ENCODE results near the gene FXYD1.

DNA sequence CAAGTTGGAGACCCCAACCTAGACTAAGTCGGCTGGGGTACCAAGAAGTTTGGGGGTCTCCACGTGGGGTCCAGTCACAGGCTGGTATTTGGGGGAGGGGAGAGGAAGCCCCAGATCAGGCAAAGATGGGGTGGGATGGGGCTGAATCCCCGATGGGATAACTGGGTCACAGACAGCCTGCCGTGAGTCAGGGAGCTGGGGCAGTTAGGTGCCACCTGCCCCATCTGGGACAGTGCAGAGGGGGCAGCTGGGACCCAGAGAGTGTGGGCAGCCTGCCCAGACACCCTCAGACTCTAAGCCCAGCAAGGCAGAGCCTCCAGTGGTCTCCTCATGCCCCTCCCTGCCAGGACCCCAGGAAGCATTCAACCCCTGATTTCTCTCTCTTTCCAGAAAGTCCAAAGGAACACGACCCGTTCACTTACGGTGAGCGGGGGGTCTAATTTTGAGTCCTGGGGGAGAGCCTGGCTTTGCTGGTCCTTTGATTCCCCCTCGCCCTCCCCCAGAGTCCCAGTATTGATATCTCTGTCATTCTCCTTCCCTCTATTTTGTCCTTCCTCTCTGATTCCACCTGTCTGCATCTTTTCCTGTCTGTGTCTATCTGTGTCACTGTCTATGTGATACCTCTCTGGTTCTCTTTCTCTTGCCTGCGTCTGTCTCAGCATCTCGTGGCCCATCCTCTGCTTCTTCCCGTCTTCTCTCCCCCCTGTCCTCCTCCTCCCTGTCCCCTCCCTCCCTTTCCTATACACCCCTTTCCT is 1.8 kb downstream of the FXYD1 start:
- TF ChIP-seq, protein P1, sequence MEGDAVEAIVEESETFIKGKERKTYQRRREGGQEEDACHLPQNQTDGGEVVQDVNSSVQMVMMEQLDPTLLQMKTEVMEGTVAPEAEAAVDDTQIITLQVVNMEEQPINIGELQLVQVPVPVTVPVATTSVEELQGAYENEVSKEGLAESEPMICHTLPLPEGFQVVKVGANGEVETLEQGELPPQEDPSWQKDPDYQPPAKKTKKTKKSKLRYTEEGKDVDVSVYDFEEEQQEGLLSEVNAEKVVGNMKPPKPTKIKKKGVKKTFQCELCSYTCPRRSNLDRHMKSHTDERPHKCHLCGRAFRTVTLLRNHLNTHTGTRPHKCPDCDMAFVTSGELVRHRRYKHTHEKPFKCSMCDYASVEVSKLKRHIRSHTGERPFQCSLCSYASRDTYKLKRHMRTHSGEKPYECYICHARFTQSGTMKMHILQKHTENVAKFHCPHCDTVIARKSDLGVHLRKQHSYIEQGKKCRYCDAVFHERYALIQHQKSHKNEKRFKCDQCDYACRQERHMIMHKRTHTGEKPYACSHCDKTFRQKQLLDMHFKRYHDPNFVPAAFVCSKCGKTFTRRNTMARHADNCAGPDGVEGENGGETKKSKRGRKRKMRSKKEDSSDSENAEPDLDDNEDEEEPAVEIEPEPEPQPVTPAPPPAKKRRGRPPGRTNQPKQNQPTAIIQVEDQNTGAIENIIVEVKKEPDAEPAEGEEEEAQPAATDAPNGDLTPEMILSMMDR (IDR thresholded peaks at IDR 0.05), result no peak
- TF ChIP-seq POLR2A (IDR thresholded peaks at IDR 0.05) (no peak), POLR2AphosphoS5 (IDR thresholded peaks at IDR 0.05) (no peak)
